IMR-90 (cell line): Measurements from ENCODE around the gene MEF2D. TPM values are rescaled to one million over a fixed set of nuclear protein-coding genes. Genes with fewer than 3 reads are reported as not detected.
A peak's percentile ranks its signal among the peaks of the same experiment; 100 is the strongest.

ENCODE experiments used
- ATAC-seq: fragments of 200-7000 bp; cut with Tn5 transposase; 2 replicates; pipeline ENCODE4 v1.9.1; 2020; ENCODE audit warnings: low read depth, mild to moderate bottlenecking, moderate library complexity
- BruUV-seq: library from RNA; stranded (reverse); fragments of 400-500 nt; replicated peaks from 2 replicates; lab custom pipeline; 2021; lab: Mats Ljungman, UMichigan
- CTCF ChIA-PET: fragments of 300-600 bp; formaldehyde crosslinking; extraction: SDS; loops from one replicate; lab custom pipeline; 2021; ENCODE audit warnings: antibody characterized with exemption; lab: Yijun Ruan, JAX
- POLR2A ChIA-PET: fragments of 300-600 bp; sonication (Branson Sonifier 250); formaldehyde crosslinking; loops from one replicate; lab custom pipeline; 2022; ENCODE audit warnings: antibody characterized with exemption; ENCODE audit not compliant: unreplicated experiment; lab: Charles Lee
- DNase-seq: peaks from one replicate; pipeline ENCODE4 v3.0.0; 2013
- H2AFZ ChIP-seq: replicated peaks from 2 replicates; pipeline ENCODE3; 2013; ENCODE audit warnings: low read length, mild to moderate bottlenecking; ENCODE audit not compliant: poor library complexity
- H2AK5ac ChIP-seq: 2 replicates; pipeline ENCODE4 v1.6.1; 2013; ENCODE audit warnings: low read depth, low read length, inconsistent platforms
- H2AK9ac ChIP-seq: replicated peaks from 2 replicates; pipeline ENCODE3; 2013; ENCODE audit warnings: mild to moderate bottlenecking, low read depth, low read length, moderate library complexity; ENCODE audit not compliant: poor library complexity
- H2BK120ac ChIP-seq: 2 replicates; pipeline ENCODE4 v1.6.1; 2013; ENCODE audit warnings: low read depth, low read length, inconsistent platforms
- H2BK15ac ChIP-seq: 3 replicates; pipeline ENCODE4 v1.6.1; 2013; ENCODE audit warnings: low read depth, low read length, inconsistent platforms
- H2BK20ac ChIP-seq: 2 replicates; pipeline ENCODE4 v1.6.1; 2013; ENCODE audit warnings: low read depth, mild to moderate bottlenecking, inconsistent platforms, low read length, moderate library complexity
- H2BK5ac ChIP-seq: 2 replicates; pipeline ENCODE4 v1.6.1; 2013; ENCODE audit warnings: mild to moderate bottlenecking, low read depth, low read length, inconsistent platforms; ENCODE audit not compliant: poor library complexity, severe bottlenecking
- H3K14ac ChIP-seq: replicated peaks from 2 replicates; pipeline ENCODE4 v1.6.1; 2013; ENCODE audit warnings: low read depth, low read length, inconsistent platforms
- H3K18ac ChIP-seq: 2 replicates; pipeline ENCODE4 v1.6.1; 2013; ENCODE audit warnings: low read depth, low read length, control low read depth
- H3K23ac ChIP-seq: 2 replicates; pipeline ENCODE4 v1.6.1; 2013; ENCODE audit warnings: low read depth, low read length, inconsistent platforms
- H3K27ac ChIP-seq: 2 replicates; pipeline ENCODE4 v1.5.1; 2013; ENCODE audit warnings: mild to moderate bottlenecking, control low read depth, low read length; ENCODE audit not compliant: insufficient read depth
- H3K27me3 ChIP-seq: 2 replicates; pipeline ENCODE4 v1.6.1; 2013; ENCODE audit warnings: low read length; ENCODE audit not compliant: control insufficient read depth, insufficient read depth
- H3K36me3 ChIP-seq: 2 replicates; pipeline ENCODE4 v1.6.1; 2013; ENCODE audit warnings: low read length, mixed read lengths; ENCODE audit not compliant: control insufficient read depth, insufficient read depth
- H3K4ac ChIP-seq: 2 replicates; pipeline ENCODE4 v1.6.1; 2013; ENCODE audit warnings: low read depth, low read length, inconsistent platforms
- H3K4me1 ChIP-seq: 2 replicates; pipeline ENCODE4 v1.6.1; 2013; ENCODE audit warnings: low read length, mixed read lengths; ENCODE audit not compliant: control insufficient read depth, insufficient read depth
- H3K4me2 ChIP-seq: 2 replicates; pipeline ENCODE4 v1.6.1; 2013; ENCODE audit warnings: low read depth, mild to moderate bottlenecking, control low read depth, low read length, moderate library complexity
- H3K4me3 ChIP-seq: 2 replicates; pipeline ENCODE4 v1.5.1; 2013; ENCODE audit warnings: low read depth, mild to moderate bottlenecking, control low read depth, low read length, moderate library complexity; ENCODE audit not compliant: insufficient read depth
- H3K56ac ChIP-seq: 2 replicates; pipeline ENCODE4 v1.6.1; 2013; ENCODE audit warnings: low read length, inconsistent platforms; ENCODE audit not compliant: insufficient read depth; ENCODE audit errors: extremely low read depth
- H3K79me1 ChIP-seq, 2 experiments: 2 replicates each; pipeline ENCODE4 v1.6.1; 2013; ENCODE audit warnings: low read length in 2 of 2, inconsistent platforms in 1 of 2, low read depth in 1 of 2
- H3K9ac ChIP-seq: 2 replicates; pipeline ENCODE4 v1.6.1; 2013; ENCODE audit warnings: low read depth, low read length, control low read depth
- H3K9me1 ChIP-seq: 2 replicates; pipeline ENCODE4 v1.6.1; 2013; ENCODE audit warnings: low read length, inconsistent platforms; ENCODE audit not compliant: insufficient read depth
- H3K9me3 ChIP-seq: 2 replicates; pipeline ENCODE4 v1.6.1; 2013; ENCODE audit warnings: low read length; ENCODE audit not compliant: control insufficient read depth, insufficient read depth
- H4K20me1 ChIP-seq: 2 replicates; pipeline ENCODE4 v1.6.1; 2013; ENCODE audit warnings: low read length, inconsistent platforms; ENCODE audit not compliant: insufficient read depth
- H4K5ac ChIP-seq: 2 replicates; pipeline ENCODE4 v1.6.1; 2013; ENCODE audit warnings: mild to moderate bottlenecking, low read depth, low read length, control low read depth
- H4K8ac ChIP-seq, 2 experiments: 2 replicates each; pipeline ENCODE4 v1.6.1; 2013; ENCODE audit warnings: low read depth in 2 of 2, low read length in 2 of 2, control low read depth in 1 of 2, inconsistent platforms in 1 of 2
- H4K91ac ChIP-seq: 2 replicates; pipeline ENCODE4 v1.6.1; 2013; ENCODE audit warnings: low read depth, low read length, inconsistent platforms; ENCODE audit not compliant: insufficient read depth
- CEBPB ChIP-seq: IDR thresholded peaks from 2 replicates; pipeline ENCODE4 v1.6.1; 2012; ENCODE audit warnings: low read depth, low read length, improper control_type of control experiment
- CHD1 ChIP-seq: IDR thresholded peaks from 2 replicates; pipeline ENCODE4 v1.6.1; 2012; ENCODE audit warnings: low read depth, low read length, improper control_type of control experiment
- FOS ChIP-seq: fragments of 150-350 bp; IDR thresholded peaks from 2 replicates; pipeline ENCODE4 v1.6.1; 2016; ENCODE audit warnings: low read depth, low read length
- MAFK ChIP-seq: IDR thresholded peaks from 2 replicates; pipeline ENCODE4 v1.6.1; 2012; ENCODE audit warnings: low read depth, low read length, improper control_type of control experiment
- MAZ ChIP-seq: IDR thresholded peaks from 2 replicates; pipeline ENCODE4 v1.6.1; 2012; ENCODE audit warnings: low read depth, mild to moderate bottlenecking, low read length, improper control_type of control experiment, moderate library complexity, borderline replicate concordance
- MXI1 ChIP-seq: IDR thresholded peaks from 2 replicates; pipeline ENCODE4 v1.6.1; 2012; ENCODE audit warnings: low read depth, mild to moderate bottlenecking, low read length, moderate library complexity, borderline replicate concordance
- RAD21 ChIP-seq: IDR thresholded peaks from 2 replicates; pipeline ENCODE4 v1.6.1; 2012; ENCODE audit warnings: low read length, improper control_type of control experiment
- RCOR1 ChIP-seq: IDR thresholded peaks from 2 replicates; pipeline ENCODE4 v1.6.1; 2012; ENCODE audit warnings: mild to moderate bottlenecking, low read length, improper control_type of control experiment; ENCODE audit not compliant: insufficient replicate concordance
- RFX5 ChIP-seq: IDR thresholded peaks from 2 replicates; pipeline ENCODE4 v1.8.0; 2012; ENCODE audit warnings: low read depth, mild to moderate bottlenecking, low read length, moderate library complexity
- SMC3 ChIP-seq: fragments of 150-350 bp; IDR thresholded peaks from 2 replicates; pipeline ENCODE4 v1.6.1; 2016; ENCODE audit warnings: low read depth, mild to moderate bottlenecking, antibody characterized with exemption, low read length, moderate library complexity
- WGBS, 2 experiments: methylation state at CpG; one replicate each; pipeline versions ENCODE4 v1.1.5 to v1.1.7; 2013; ENCODE audit warnings: missing lambda C conversion rate in 2 of 2; ENCODE audit not compliant: insufficient read length in 1 of 2; ENCODE audit errors: extremely low coverage in 2 of 2; 5-methylcytosine and 5-hydroxymethylcytosine counted together
- dilution Hi-C: fragments of 300-500 bp; cut with HindIII; formaldehyde crosslinking; loops from one replicate; pipeline ENCODE4 v1.14.3; 2018; ENCODE audit warnings: low sequenced_read_pairs; ENCODE audit not compliant: unreplicated experiment
- in situ Hi-C: fragments of 300-500 bp; cut with MboI; formaldehyde crosslinking; loops from 3 replicates; pipeline ENCODE4 v1.14.3; 2019; ENCODE audit warnings: low sequenced_read_pairs, inconsistent platforms, mixed read lengths
- intact Hi-C: fragments of 100-400 bp; cut with micrococcal nuclease; formaldehyde crosslinking; loops from 2 replicates; pipeline ENCODE4 v1.10.0; 2022
- polyA plus RNA-seq, 3 experiments: library from polyadenylated mRNA; depleted of rRNA; stranded (reverse); fragments of >200 nt; gene quantifications; 2 replicates each; pipeline ENCODE4 v1.2.3, GENCODE V29; 2012; ENCODE audit warnings: low replicate concordance in 1 of 3
- total RNA-seq: library from RNA; depleted of rRNA; stranded (reverse); fragments of >200 nt; gene quantifications from 2 replicates; pipeline ENCODE4 v1.2.3, GENCODE V29; 2012
- TF ChIP-seq, protein P1 (sequence below): fragments of 150-350 bp; IDR thresholded peaks from 2 replicates; pipeline ENCODE4 v1.6.1; 2016; ENCODE audit warnings: low read depth, mild to moderate bottlenecking, low read length, moderate library complexity, borderline replicate concordance
- TF ChIP-seq, protein P2 (sequence below): conservative IDR thresholded peaks from 2 replicates; pipeline ENCODE4 v1.5.1; 2012; ENCODE audit warnings: mild to moderate bottlenecking, low read depth, low read length, improper control_type of control experiment

The MEF2D gene
- total and polyA plus RNA-seq, 2 of the 4 experiments (the other 2 are of a cell fraction), result 2.9 to 20.0 TPM

DNA sequence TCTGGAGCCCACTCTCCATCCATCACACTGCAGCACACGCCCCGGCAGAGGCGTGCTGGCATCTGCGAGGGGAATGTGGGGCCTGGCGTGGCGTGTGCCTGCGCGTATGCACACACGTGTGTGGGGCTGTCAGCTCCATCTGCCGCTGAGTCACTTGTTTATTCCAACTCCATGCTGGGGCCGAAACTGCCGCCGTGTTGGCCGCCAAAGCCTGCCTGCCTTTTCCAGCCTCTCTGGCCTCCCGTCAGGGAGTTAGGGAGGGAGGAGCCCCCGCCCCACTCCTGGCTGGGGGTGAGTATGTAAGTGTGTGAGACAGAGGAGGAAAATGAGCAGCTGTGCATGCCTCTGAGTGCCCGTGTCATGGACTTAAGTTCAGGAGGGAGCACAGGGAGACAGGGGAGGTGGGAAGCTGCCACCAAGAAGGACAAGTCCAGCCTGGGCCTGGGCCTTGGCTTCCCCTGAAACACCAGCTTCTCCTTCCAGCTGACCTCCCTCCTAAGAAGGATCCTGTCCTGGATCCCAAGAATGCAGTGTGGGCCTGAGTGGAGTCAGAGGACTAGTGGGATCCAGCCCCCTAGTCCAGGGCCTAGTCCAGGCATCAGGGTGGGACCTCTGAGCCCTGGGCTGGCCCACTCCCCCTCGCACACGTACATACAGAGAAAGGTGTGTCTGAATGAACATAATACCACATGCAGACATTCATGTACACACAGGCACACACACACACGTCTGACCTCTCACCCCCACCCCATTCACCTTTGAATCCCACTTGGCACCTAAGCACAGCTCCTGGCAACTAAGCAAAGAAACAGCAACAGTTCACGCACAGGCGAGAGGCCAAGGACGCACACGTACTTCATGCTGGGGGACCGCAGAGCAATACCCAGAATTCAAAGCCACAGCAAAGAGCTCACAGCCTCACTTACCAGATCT is 24.7 kb downstream of the MEF2D start (continued):
- TF ChIP-seq, protein P1, sequence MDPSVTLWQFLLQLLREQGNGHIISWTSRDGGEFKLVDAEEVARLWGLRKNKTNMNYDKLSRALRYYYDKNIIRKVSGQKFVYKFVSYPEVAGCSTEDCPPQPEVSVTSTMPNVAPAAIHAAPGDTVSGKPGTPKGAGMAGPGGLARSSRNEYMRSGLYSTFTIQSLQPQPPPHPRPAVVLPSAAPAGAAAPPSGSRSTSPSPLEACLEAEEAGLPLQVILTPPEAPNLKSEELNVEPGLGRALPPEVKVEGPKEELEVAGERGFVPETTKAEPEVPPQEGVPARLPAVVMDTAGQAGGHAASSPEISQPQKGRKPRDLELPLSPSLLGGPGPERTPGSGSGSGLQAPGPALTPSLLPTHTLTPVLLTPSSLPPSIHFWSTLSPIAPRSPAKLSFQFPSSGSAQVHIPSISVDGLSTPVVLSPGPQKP, result no peak

DNA sequence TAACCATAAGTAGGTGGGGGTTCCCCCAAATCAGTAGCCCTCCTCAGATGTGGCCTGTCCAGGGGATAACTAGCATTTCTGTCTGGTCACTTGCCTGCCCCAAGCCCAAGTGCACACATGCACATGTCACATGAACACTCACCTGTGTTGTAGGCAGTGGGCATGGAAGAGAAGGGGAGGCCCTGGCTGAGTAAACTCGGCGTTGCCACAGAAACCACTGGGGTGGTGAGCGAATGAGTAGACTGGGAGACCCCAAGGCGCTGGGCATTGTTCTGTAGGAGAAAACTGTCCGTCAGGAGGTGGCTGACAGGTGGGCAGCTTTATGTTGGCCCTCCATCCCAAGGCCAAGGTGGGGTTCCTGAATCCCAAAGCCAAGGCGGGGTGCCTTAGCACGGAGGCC is 25.6 kb downstream of the MEF2D start:
- in situ Hi-C loops (no loop called here), intact Hi-C loops (loop anchor here (1.0 to 2.0 kb wide), 3 partner anchors 25 to 134 kb away; partner anchors contain the start of gene MEF2D), dilution Hi-C loops (no loop called here)
- H4K20me1 ChIP-seq, result peaks cover 49% of the 10 kb centered on the region
- no peak overlapping the region for H3K14ac ChIP-seq
- 0 out of 3 replicates have a peak overlapping the region, but pooled peaks have one; percentile 1 for H2BK15ac ChIP-seq
- H4K91ac ChIP-seq, result peak overlapping the region; percentile 34; the same call in 1 of the 2 replicates
- H3K23ac ChIP-seq, result no peak overlapping the region
- H4K5ac ChIP-seq, result no peak overlapping the region
- no peak overlapping the region for H3K4me3 ChIP-seq
- ChIA-PET CTCF (interaction anchor here (1.3 kb wide), 1 partner anchor 89 kb away, joined by 5 read pairs; no protein-coding TSS in a partner anchor), POLR2A (no interaction called here)
- H3K4me1 ChIP-seq, result peaks cover 28% of the 10 kb centered on the region
- DNase-seq, result no peak
- H3K56ac ChIP-seq, result no peak overlapping the region
- peaks cover 33 to 81% of the 10 kb centered on the region in 2 experiments for H3K79me1 ChIP-seq
- peak overlapping the region; percentile 57; the same call in 1 of the 2 replicates for H2AK5ac ChIP-seq
- H2BK20ac ChIP-seq, result no peak overlapping the region
- H2BK120ac ChIP-seq, result no peak overlapping the region
- no peak overlapping the region for H3K18ac ChIP-seq
- peak overlapping the region; percentile 60 for H2BK5ac ChIP-seq
- peaks cover 29% of the 10 kb centered on the region for H3K9me1 ChIP-seq
- peaks cover 81% of the 10 kb centered on the region for H3K36me3 ChIP-seq
- peak overlapping the region in 1 of 2 experiments; percentile 21; a peak in 1 of 4 replicates for H4K8ac ChIP-seq
- no peak overlapping the region for H2AFZ ChIP-seq
- H3K9ac ChIP-seq, result no peak overlapping the region
- H3K4ac ChIP-seq, result peak overlapping the region; percentile 51
- no CpG with 5 or more reads among the region's 7 CpGs for WGBS, 2 experiments
- no peaks in the 10 kb centered on the region for H3K27me3 ChIP-seq
- BruUV-seq, result no TSS peak
- no peak for ATAC-seq
- peak overlapping the region; percentile 23 for H3K27ac ChIP-seq
- no peak overlapping the region for H3K4me2 ChIP-seq
- H2AK9ac ChIP-seq, result peak overlapping the region; percentile 83
- no peaks in the 10 kb centered on the region for H3K9me3 ChIP-seq
- TF ChIP-seq SMC3 (no peak), FOS (no peak), RAD21 (no peak), MAFK (no peak), MXI1 (no peak), CHD1 (no peak), RFX5 (no peak), MAZ (no peak), RCOR1 (no peak), CEBPB (no peak)
- TF ChIP-seq, protein P2, sequence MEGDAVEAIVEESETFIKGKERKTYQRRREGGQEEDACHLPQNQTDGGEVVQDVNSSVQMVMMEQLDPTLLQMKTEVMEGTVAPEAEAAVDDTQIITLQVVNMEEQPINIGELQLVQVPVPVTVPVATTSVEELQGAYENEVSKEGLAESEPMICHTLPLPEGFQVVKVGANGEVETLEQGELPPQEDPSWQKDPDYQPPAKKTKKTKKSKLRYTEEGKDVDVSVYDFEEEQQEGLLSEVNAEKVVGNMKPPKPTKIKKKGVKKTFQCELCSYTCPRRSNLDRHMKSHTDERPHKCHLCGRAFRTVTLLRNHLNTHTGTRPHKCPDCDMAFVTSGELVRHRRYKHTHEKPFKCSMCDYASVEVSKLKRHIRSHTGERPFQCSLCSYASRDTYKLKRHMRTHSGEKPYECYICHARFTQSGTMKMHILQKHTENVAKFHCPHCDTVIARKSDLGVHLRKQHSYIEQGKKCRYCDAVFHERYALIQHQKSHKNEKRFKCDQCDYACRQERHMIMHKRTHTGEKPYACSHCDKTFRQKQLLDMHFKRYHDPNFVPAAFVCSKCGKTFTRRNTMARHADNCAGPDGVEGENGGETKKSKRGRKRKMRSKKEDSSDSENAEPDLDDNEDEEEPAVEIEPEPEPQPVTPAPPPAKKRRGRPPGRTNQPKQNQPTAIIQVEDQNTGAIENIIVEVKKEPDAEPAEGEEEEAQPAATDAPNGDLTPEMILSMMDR, result no peak
